Measurements from ENCODE around the gene RSPRY1. TPM values are rescaled to one million over a fixed set of nuclear protein-coding genes. Genes with fewer than 3 reads are reported as not detected.

The RSPRY1 gene
- total RNA-seq, 2 experiments from 2014 or later, result 32.6 to 33.7 TPM

DNA sequence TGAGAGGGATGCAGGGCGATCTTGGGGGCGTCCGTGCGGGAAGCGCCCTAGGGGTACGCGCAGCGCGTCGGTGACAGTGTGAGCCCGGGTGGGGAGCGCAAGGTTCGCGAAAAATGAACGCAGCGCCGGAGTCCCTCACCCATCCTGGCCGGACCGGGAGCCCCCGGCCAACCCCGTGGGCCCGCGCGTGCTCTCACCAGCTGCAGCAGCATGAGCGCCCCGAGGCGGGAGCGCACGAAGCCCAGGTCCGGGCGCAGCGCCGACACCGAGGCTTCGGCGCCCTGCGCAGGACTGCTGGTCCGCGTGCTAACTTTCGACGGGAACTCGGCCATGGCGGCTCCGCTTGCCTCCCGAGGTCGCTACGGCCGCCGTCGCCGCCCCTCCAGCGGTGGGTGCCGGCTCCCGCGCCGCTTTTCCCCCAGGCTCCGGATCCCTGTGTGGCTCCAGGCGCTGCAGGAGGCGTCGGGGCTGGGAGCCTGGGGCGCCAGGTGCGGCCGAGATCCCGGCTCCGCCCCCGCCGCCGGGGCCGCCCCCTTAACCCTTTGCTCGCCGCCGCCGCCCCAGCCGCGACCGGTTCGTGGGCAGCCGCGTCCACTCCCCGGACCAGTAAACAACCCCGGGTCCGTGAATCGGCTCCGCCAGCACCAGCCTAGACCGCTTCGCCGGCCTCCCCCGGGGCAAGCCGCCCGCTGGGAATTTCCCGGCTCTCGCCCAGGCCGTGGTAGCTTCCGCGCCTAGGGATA, 98.3 kb downstream of the RSPRY1 start, which contains the start of gene PLLP:
PLLP (minus strand) TSS at position 464 of the 743 bp plus-strand sequence; CDS start at position 332, 132 bp downstream.
- ATAC-seq (peak; percentile 74), DNase-seq (no peak)
- H3K9me3 Mint-ChIP-seq (ENCODE audit: low read depth), result no peaks in the 10 kb centered on the region
- peaks cover 44% of the 10 kb centered on the region for H3K27me3 Mint-ChIP-seq
- H3K27ac Mint-ChIP-seq, result no peak within 1 kb of the TSS
- no peaks in the 10 kb centered on the region for H3K36me3 Mint-ChIP-seq
- CTCF ChIA-PET, result no interaction called here
- peak within 1 kb of the TSS; percentile 43 for H3K4me3 Mint-ChIP-seq
- peaks cover 15% of the 10 kb centered on the region for H3K4me1 Mint-ChIP-seq

DNA sequence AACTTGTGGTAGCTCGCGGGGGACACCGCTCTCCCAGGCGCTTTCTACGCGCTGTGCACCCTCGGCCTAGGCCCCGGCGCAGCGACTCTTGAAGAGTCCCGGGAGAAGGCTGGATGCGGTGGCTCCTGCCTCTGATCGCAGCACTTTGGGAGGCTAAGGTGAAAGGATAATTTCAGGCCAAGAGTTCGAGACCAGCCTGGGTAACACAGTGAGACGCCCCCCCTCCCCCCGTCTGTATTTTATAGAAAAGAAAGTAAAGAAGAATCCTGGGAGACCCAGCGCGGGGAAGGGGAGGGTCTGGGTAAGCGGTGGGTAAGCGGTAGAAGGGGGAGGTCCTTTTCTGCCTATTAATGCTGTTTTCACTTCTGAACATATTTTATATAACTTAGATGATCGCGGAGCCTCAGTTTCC, 98.8 kb downstream of the RSPRY1 start:
- Mint-ChIP-seq H3K9me3 (ENCODE audit: low read depth) (no peaks in the 10 kb centered on the region), H3K27ac (no peak overlapping the region), H3K36me3 (no peaks in the 10 kb centered on the region), H3K4me1 (peaks cover 19% of the 10 kb centered on the region), H3K27me3 (peaks cover 44% of the 10 kb centered on the region), H3K4me3 (peak overlapping the region; percentile 43)
- CTCF ChIA-PET, result no interaction called here
- ATAC-seq, result no peak
- DNase-seq, result no peak

DNA sequence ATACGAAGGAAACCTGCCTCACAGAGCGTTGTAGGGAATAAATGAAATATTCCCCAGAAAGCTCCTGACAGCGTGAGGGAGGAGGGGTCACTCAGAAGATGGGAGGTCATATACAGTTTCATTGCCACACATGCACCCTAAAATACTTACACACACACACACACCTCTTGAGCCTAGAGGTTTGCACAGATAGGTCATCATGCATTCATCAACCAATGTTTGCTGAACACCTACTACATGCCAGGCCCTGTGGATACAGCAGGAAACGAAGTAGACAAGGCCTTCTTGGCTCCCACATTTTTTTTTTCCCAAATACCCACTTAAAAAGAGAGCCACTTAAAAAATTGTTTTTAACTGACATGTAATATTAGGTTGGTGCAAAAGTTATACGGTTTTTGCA, 99.2 kb downstream of the RSPRY1 start:
- Mint-ChIP-seq H3K36me3 (no peaks in the 10 kb centered on the region), H3K27me3 (peaks cover 42% of the 10 kb centered on the region)
- CTCF ChIA-PET, result no interaction called here

DNA sequence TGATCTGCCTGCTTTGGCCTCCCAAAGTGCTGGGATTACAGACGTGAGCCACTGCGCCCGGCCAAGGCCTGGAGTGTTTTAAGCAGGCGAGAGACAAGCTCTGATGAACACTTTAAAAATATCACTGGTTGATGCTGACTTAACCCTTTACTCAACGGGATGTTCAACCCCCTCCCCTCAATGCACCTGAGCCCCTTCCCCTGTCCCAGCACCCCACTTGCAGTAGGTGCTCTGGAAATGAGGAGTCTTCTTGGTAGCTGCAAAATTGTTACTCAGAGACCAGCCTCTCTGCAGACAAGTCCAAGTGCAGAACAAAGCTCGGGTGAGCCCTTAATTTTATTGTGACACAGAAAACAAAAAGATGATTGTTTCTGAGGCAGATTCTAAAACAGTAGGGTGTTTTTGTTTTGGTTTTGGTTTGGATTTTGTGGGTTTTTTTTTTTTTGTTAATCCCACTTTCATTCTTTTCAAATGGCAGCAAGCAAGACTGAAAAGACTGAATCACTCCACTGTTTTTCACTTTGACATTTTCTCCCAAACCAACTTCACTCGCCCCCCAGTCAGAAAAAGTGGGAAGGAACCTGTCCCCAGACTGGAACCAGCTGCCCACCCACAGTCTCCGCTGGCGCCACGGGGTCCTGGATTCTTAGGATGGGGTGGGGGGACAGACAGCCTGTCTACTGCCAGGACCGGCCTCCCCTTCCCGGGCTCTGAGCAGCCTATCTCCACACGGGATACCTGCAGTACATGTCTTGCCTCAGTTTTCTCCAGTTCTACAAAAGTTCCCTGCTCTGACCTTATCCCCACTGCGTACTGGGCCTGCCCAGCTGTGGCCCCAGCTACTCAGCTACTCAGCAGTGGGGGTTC, 103.5 kb downstream of the RSPRY1 start:
- no peaks in the 10 kb centered on the region for H3K36me3 Mint-ChIP-seq
- CTCF ChIA-PET, result interaction anchor here (0.7 to 2.2 kb wide), 5 partner anchors 9 to 128 kb away, joined by 3 to 10 read pairs (median 3); no protein-coding TSS in a partner anchor

More for the DNA sequence above, 99.2 kb downstream of the RSPRY1 start:
- H3K27ac Mint-ChIP-seq, result no peak overlapping the region
- DNase-seq (no peak), ATAC-seq (no peak)
- H3K9me3 Mint-ChIP-seq (ENCODE audit: low read depth), result no peaks in the 10 kb centered on the region
- peak overlapping the region; percentile 43 for H3K4me3 Mint-ChIP-seq
- peaks cover 20% of the 10 kb centered on the region for H3K4me1 Mint-ChIP-seq

More for the DNA sequence above, 103.5 kb downstream of the RSPRY1 start:
- no peak for ATAC-seq
- H3K9me3 Mint-ChIP-seq (ENCODE audit: low read depth), result no peaks in the 10 kb centered on the region
- H3K27ac Mint-ChIP-seq, result peak overlapping the region; percentile 30
- peaks cover 12% of the 10 kb centered on the region for H3K27me3 Mint-ChIP-seq
- no peak for DNase-seq
- H3K4me3 Mint-ChIP-seq, result no peak overlapping the region
- peaks cover 15% of the 10 kb centered on the region for H3K4me1 Mint-ChIP-seq

Other genes starting within 250 kb of the RSPRY1 start
- gene CETP, start 224.4 kb upstream of the RSPRY1 start, total RNA-seq, result not detected
- 100 to 1,000 TPM; 156 to 287 TPM for gene NLRC5, start 196.8 kb upstream of the RSPRY1 start, total RNA-seq
- 1 to 10 TPM; 3.2 to 9.6 TPM for gene CPNE2, start 93.7 kb upstream of the RSPRY1 start, total RNA-seq
- 100 to 1,000 TPM; 118 to 124 TPM for gene PSME3IP1, start 290 bp upstream of the RSPRY1 start, total RNA-seq
- gene ARL2BP, start 58.9 kb downstream of the RSPRY1 start, total RNA-seq, result 10 to 100 TPM; 24.9 to 30.2 TPM
- not detected for gene PLLP, start 98.3 kb downstream of the RSPRY1 start, total RNA-seq
- 10 to 100 TPM in 1 of 2 experiments, not detected in 1; 10.0 TPM for gene CCL22, start 172.5 kb downstream of the RSPRY1 start, total RNA-seq
- gene CX3CL1, start 186.2 kb downstream of the RSPRY1 start, total RNA-seq, result not detected
- gene CCL17, start 218.4 kb downstream of the RSPRY1 start, total RNA-seq, result under 1 TPM in 1 of 2 experiments, not detected in 1; 0.59 TPM

Data from activated CD8-positive, alpha-beta memory T cell treated with anti-CD3 and anti-CD28 coated beads, Interleukin-2, amount 10 ng/mL, durations not matched to agents 7 days and 5 days (primary cell).